Type B pancreatic cell (in vitro differentiated cells): ENCODE data around the gene ITPR2. TPM values are rescaled to one million over a fixed set of nuclear protein-coding genes. Genes with fewer than 3 reads are reported as not detected.

Experiments used
- DNase-seq: peaks from one replicate; pipeline ENCODE4 v3.0.0; 2021; ENCODE audit warnings: mixed read lengths; ENCODE audit not compliant: unreplicated experiment; ENCODE audit errors: extremely low spot score
- H3K27ac Mint-ChIP-seq: 2 replicates; pipeline ENCODE4 v1.8.0; 2021; ENCODE audit warnings: mild to moderate bottlenecking, mixed read lengths
- H3K27me3 Mint-ChIP-seq: 2 replicates; pipeline ENCODE4 v1.8.0; 2021; ENCODE audit warnings: mixed read lengths
- H3K36me3 Mint-ChIP-seq: 2 replicates; pipeline ENCODE4 v1.8.0; 2021; ENCODE audit warnings: mixed read lengths
- H3K4me1 Mint-ChIP-seq: one replicate; pipeline ENCODE4 v1.8.0; 2021; ENCODE audit warnings: mixed read lengths; ENCODE audit not compliant: unreplicated experiment
- H3K4me3 Mint-ChIP-seq: 2 replicates; pipeline ENCODE4 v1.8.0; 2021; ENCODE audit warnings: mild to moderate bottlenecking, mixed read lengths
- H3K9me3 Mint-ChIP-seq: 2 replicates; pipeline ENCODE4 v1.8.0; 2021; ENCODE audit warnings: mixed read lengths
- total RNA-seq: library from RNA; stranded (reverse); gene quantifications from 2 replicates; pipeline ENCODE4 v1.2.1, GENCODE V29; 2021; ENCODE audit warnings: low replicate concordance
- TF ChIP-seq, protein P1 (sequence below): fragments of 200-600 bp; sonication (generic); conservative IDR thresholded peaks from 2 replicates; pipeline ENCODE4 v1.5.0; 2021; ENCODE audit warnings: antibody characterized with exemption, mild to moderate bottlenecking

ITPR2 gene
- total RNA-seq, 1 donor from 2014 or later = 33.7 TPM

DNA sequence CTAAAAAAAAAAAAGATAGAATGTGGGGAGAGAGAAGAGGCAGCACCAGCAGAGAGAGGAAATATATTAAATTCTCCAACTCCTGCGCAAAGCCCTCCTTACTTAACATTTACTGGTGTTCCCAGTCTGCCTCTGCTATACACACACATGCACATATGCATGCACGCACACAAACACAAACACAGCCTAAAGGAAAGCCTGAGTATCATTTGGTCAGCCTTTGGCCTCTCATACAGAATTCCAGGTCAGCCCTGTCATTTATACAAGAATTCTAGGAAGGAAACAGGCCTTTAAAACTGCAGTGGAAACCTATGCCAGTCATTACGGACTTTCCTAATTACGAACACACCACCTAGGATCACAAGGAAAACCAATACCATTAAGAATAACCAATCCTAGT is 269.4 kb downstream of the ITPR2 start:
- no peak for DNase-seq
- Mint-ChIP-seq H3K36me3 (peaks cover 15% of the 10 kb centered on the region), H3K4me1 (no peaks in the 10 kb centered on the region), H3K27me3 (no peaks in the 10 kb centered on the region), H3K27ac (no peak overlapping the region), H3K4me3 (no peak overlapping the region), H3K9me3 (no peaks in the 10 kb centered on the region)
- TF ChIP-seq, protein P1, sequence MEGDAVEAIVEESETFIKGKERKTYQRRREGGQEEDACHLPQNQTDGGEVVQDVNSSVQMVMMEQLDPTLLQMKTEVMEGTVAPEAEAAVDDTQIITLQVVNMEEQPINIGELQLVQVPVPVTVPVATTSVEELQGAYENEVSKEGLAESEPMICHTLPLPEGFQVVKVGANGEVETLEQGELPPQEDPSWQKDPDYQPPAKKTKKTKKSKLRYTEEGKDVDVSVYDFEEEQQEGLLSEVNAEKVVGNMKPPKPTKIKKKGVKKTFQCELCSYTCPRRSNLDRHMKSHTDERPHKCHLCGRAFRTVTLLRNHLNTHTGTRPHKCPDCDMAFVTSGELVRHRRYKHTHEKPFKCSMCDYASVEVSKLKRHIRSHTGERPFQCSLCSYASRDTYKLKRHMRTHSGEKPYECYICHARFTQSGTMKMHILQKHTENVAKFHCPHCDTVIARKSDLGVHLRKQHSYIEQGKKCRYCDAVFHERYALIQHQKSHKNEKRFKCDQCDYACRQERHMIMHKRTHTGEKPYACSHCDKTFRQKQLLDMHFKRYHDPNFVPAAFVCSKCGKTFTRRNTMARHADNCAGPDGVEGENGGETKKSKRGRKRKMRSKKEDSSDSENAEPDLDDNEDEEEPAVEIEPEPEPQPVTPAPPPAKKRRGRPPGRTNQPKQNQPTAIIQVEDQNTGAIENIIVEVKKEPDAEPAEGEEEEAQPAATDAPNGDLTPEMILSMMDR = no peak

DNA sequence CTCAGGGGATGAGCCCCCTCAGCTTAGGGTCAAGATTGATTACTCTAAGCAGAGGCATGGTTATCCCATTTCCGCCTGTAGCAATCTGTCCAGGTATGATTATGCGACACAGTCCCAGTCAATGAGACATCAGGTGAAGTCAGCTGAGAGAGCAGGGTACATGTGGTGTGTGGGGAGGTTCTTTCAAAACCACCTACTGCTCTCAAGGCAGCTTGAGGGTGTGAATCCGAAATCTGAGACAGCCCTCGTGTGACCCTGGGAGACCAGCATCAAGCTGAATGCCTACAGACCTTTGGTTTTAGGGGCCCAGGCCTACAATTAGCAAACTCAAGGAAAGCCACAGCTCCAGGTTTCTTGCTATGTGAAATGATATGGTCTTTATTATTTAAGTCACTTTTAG is 275.7 kb downstream of the ITPR2 start:
- H3K36me3 Mint-ChIP-seq = peaks cover 21% of the 10 kb centered on the region
- H3K27me3 Mint-ChIP-seq = no peaks in the 10 kb centered on the region
- TF ChIP-seq, protein P1 = no peak
- no peak overlapping the region for H3K4me3 Mint-ChIP-seq
- H3K4me1 Mint-ChIP-seq = no peaks in the 10 kb centered on the region
- no peak overlapping the region for H3K27ac Mint-ChIP-seq
- H3K9me3 Mint-ChIP-seq = no peaks in the 10 kb centered on the region
- DNase-seq = no peak

DNA sequence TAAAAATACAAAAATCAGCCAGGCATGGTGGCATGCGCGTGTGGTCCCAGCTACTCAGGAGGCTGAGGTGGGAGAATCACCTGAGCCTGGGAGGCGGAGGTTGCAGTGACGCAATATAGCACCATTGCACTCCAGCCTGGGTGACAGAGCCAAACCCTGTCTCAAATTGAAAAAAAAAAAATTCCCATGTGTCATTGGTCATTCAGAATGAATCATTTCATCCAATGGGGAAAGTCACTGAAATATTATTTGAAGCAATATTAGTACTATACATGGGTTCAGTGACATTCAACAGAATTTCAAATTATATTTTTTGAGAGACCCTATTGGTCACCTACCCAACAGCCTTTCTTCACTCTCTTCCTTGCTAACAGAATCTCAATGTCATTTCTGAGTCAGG is 276.1 kb downstream of the ITPR2 start:
- Mint-ChIP-seq H3K27me3 (no peaks in the 10 kb centered on the region), H3K4me3 (no peak overlapping the region), H3K4me1 (no peaks in the 10 kb centered on the region), H3K27ac (no peak overlapping the region), H3K36me3 (peaks cover 17% of the 10 kb centered on the region), H3K9me3 (no peaks in the 10 kb centered on the region)
- TF ChIP-seq, protein P1 = no peak
- DNase-seq = no peak

DNA sequence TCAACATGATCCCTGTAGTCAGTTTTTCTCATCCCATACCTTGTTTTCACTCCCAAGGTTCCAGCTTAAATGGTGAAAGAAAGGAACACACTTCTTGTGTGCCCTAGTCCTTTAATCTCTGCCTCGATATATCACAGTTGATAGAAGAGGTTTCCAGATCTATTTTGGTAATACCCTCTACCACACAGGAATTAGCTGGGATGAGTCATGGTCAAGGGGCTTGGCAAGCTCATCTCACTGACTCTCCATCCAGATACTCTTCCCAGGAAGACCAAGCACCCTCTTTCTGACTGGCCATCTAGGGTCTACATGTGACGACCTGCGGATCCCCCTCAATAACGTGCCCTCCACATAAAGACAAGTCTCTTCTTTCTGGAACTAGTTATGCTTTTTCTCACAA is 277.9 kb downstream of the ITPR2 start:
- Mint-ChIP-seq H3K27ac (no peak overlapping the region), H3K27me3 (no peaks in the 10 kb centered on the region), H3K4me1 (no peaks in the 10 kb centered on the region), H3K4me3 (no peak overlapping the region), H3K36me3 (peaks cover 22% of the 10 kb centered on the region), H3K9me3 (no peaks in the 10 kb centered on the region)
- DNase-seq = no peak
- TF ChIP-seq, protein P1 = no peak

DNA sequence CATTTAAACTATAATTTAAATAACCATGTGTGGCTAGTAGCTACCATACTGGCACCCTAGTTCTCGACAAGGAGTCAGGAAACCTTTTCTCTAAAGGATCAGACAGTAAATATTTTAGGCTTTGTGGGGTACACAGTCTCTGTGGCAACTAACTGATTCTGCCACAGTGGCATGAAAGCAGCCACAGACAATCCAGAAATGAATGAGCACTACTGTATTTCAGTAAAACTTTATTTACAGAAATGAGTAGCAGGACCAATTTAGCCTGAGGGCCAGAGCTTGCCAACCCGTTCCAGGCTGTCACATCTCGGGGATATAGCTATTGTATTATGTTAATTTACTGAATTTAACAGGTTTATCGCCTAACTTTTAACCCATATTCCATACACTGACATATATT is 278.7 kb downstream of the ITPR2 start:
- no peaks in the 10 kb centered on the region for H3K9me3 Mint-ChIP-seq
- H3K27me3 Mint-ChIP-seq = no peaks in the 10 kb centered on the region
- TF ChIP-seq, protein P1 = no peak
- no peaks in the 10 kb centered on the region for H3K4me1 Mint-ChIP-seq
- DNase-seq = no peak
- no peak overlapping the region for H3K4me3 Mint-ChIP-seq
- no peak overlapping the region for H3K27ac Mint-ChIP-seq
- peaks cover 22% of the 10 kb centered on the region for H3K36me3 Mint-ChIP-seq

DNA sequence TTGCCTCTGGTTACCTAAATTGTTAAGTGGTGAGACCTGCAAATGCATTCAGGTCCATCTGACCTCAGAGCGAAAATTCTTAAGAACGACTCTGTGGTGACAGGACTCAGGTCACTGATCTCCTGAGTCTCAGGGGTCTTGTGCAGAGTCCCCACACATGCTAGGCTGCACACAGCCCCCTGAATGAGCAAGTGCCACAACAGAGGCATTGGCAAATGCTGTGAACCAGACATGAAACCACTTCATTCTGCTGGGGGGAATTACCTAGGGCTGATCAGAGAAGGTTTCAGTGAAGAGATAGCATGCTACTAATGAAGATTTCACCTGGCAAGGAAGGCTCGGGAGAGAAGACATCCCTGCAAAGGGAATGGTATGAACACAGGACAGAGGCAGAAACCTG is 281.6 kb downstream of the ITPR2 start:
- TF ChIP-seq, protein P1 = no peak
- Mint-ChIP-seq H3K4me1 (no peaks in the 10 kb centered on the region), H3K4me3 (no peak overlapping the region), H3K36me3 (peaks cover 34% of the 10 kb centered on the region), H3K27ac (no peak overlapping the region), H3K27me3 (no peaks in the 10 kb centered on the region), H3K9me3 (no peaks in the 10 kb centered on the region)
- no peak for DNase-seq
